Parathyroid adenoma (tissue), 2 donors: ENCODE results near the gene SLC27A4.
A peak's percentile ranks its signal among the peaks of the same experiment; 100 is the strongest.

Experiments used
- H2AFZ ChIP-seq: fragments of 300-600 bp; sonication (generic); one replicate; pipeline ENCODE4 v1.7.0; 2017; ENCODE audit warnings: antibody characterized with exemption, mild to moderate bottlenecking
- H3K27ac ChIP-seq: fragments of 300-600 bp; sonication (generic); one replicate; pipeline ENCODE4 v1.7.0; 2017
- H3K27me3 ChIP-seq: fragments of 300-600 bp; sonication (generic); one replicate; pipeline ENCODE4 v1.7.0; 2017; ENCODE audit warnings: low read length; ENCODE audit not compliant: control insufficient read depth, insufficient read depth
- H3K36me3 ChIP-seq: fragments of 300-600 bp; sonication (generic); one replicate; pipeline ENCODE4 v1.7.0; 2017; ENCODE audit warnings: low read length; ENCODE audit not compliant: control insufficient read depth, insufficient read depth
- H3K4me1 ChIP-seq: fragments of 300-600 bp; sonication (generic); one replicate; pipeline ENCODE4 v1.7.0; 2017; ENCODE audit warnings: control low read depth
- H3K4me2 ChIP-seq: fragments of 300-600 bp; sonication (generic); one replicate; pipeline ENCODE4 v1.7.0; 2017; ENCODE audit warnings: low read length
- H3K4me3 ChIP-seq: fragments of 300-600 bp; sonication (generic); one replicate; pipeline ENCODE4 v1.7.0; 2017; ENCODE audit warnings: low read depth, low read length
- H3K79me2 ChIP-seq: fragments of 300-600 bp; sonication (generic); one replicate; pipeline ENCODE4 v1.7.0; 2017; ENCODE audit warnings: control low read depth
- H3K9ac ChIP-seq: fragments of 300-600 bp; sonication (generic); one replicate; pipeline ENCODE4 v1.7.0; 2017; ENCODE audit warnings: mild to moderate bottlenecking
- H3K9me3 ChIP-seq: fragments of 300-600 bp; sonication (generic); one replicate; pipeline ENCODE4 v1.7.0; 2017; ENCODE audit warnings: low read length; ENCODE audit not compliant: control insufficient read depth
- TF ChIP-seq, protein P1 (sequence below): fragments of 300-600 bp; sonication (generic); IDR thresholded peaks from one replicate; pipeline ENCODE4 v1.7.0; 2017; ENCODE audit warnings: antibody characterized with exemption, mild to moderate bottlenecking
- donor health status: primary hyperparathyroidism.

The SLC27A4 gene

DNA sequence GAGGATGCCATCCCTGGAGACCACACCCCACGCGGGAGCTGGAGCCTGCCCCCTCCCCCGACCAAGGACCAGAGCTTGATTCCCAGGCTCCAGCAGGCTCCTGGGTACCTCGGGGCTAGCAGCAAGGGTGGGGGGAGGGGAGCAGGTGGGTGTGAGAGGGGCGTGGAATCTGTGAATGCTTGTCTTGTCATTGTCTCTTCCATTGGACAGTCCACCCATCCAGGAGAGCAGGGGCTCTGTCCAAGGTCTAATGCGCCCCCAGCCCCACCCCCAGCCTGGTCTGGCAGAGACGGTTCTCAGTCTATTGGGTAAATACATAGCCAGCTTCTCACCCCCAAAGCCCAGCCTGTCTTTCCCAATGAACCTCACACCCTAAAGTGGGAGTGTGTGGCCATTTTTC, 53.6 kb downstream of the SLC27A4 start:
- Histone ChIP-seq H3K9ac (no peak overlapping the region), H2AFZ (no peak overlapping the region), H3K4me2 (no peak overlapping the region), H3K4me1 (no peaks in the 10 kb centered on the region), H3K27me3 (no peaks in the 10 kb centered on the region), H3K9me3 (no peaks in the 10 kb centered on the region), H3K27ac (no peak overlapping the region), H3K79me2 (no peaks in the 10 kb centered on the region), H3K4me3 (no peak overlapping the region), H3K36me3 (no peaks in the 10 kb centered on the region)
- TF ChIP-seq, protein P1, sequence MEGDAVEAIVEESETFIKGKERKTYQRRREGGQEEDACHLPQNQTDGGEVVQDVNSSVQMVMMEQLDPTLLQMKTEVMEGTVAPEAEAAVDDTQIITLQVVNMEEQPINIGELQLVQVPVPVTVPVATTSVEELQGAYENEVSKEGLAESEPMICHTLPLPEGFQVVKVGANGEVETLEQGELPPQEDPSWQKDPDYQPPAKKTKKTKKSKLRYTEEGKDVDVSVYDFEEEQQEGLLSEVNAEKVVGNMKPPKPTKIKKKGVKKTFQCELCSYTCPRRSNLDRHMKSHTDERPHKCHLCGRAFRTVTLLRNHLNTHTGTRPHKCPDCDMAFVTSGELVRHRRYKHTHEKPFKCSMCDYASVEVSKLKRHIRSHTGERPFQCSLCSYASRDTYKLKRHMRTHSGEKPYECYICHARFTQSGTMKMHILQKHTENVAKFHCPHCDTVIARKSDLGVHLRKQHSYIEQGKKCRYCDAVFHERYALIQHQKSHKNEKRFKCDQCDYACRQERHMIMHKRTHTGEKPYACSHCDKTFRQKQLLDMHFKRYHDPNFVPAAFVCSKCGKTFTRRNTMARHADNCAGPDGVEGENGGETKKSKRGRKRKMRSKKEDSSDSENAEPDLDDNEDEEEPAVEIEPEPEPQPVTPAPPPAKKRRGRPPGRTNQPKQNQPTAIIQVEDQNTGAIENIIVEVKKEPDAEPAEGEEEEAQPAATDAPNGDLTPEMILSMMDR = no peak

DNA sequence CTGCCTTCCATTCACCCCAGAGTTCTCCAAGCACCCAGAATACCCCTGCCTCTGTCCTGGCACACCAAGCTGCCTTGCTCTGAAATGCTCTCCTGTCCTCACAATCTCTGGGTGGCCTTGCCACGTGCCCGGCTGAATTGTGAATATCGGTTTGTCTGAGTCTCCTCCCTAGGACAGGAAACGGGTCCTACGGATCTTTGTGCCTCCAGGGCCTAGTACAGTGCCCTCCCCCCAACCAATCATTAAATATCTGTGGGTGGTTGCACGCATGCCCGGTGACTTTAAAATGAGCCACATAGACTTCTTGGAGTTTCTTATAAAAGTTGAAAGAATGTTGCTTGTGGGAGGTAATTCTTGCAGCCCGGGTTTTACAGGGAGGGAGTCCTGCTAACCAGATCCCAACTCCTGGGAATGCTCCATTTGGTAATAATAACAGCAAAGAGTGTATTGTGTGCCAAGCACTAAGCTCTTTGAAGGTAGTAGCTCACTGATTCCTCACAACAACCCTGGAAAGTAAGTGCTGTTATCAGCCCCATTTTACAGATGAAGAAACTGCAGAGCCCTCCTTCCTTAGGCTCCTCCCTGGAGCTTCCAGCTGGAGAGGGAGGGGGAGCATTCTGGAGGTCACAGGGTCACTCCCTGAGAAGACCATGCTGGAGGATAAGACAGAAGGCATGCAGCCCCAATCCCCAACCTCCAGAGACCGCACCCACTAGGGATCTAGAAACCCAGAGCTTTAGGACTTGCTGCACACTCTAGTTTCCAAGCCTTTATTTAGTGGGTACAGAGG, 54.2 kb downstream of the SLC27A4 start:
- TF ChIP-seq, protein P1 = no peak
- Histone ChIP-seq H3K79me2 (no peaks in the 10 kb centered on the region), H3K9me3 (no peaks in the 10 kb centered on the region), H3K36me3 (no peaks in the 10 kb centered on the region), H3K27me3 (no peaks in the 10 kb centered on the region), H3K9ac (no peak overlapping the region), H3K27ac (no peak overlapping the region), H3K4me3 (no peak overlapping the region), H2AFZ (no peak overlapping the region), H3K4me1 (no peaks in the 10 kb centered on the region), H3K4me2 (no peak overlapping the region)

DNA sequence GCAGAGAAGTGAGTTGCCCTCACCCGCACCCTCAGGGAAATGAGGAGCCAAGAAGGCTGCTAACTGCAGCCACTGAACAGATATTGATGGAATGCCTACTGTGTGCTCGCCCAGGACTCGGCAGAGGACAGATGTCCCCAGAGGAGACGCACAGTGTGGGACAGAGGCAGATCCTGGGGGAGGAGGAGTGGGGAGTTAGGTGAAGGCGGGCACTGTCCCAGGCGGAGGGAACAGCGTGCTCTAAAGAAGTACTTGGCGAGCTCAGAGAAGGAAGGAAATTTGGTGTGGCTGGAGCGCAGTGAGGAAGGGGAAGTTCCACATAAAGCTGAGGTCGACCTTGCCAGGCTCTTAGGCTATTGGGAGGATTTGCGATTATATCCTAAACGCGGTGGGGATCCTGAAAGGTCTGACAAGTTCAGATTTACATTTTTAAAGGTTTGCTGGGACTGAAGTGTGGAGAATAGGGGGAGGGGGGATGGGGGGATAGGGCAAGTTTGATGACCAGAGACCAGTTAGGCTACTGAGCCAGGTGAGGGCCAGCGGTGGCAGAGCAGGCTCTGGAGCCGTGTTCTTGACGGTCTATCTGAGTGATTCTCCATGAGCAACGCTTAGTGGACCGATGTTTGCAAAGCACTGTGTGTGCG, 56.8 kb downstream of the SLC27A4 start:
- H2AFZ ChIP-seq = peak overlapping the region; percentile 7
- H3K4me3 ChIP-seq = no peak overlapping the region
- no peaks in the 10 kb centered on the region for H3K27me3 ChIP-seq
- no peaks in the 10 kb centered on the region for H3K4me1 ChIP-seq
- H3K27ac ChIP-seq = no peak overlapping the region
- no peak overlapping the region for H3K9ac ChIP-seq
- no peaks in the 10 kb centered on the region for H3K36me3 ChIP-seq
- H3K4me2 ChIP-seq = peak overlapping the region; percentile 4
- no peaks in the 10 kb centered on the region for H3K9me3 ChIP-seq
- no peaks in the 10 kb centered on the region for H3K79me2 ChIP-seq
- TF ChIP-seq, protein P1 = no peak

DNA sequence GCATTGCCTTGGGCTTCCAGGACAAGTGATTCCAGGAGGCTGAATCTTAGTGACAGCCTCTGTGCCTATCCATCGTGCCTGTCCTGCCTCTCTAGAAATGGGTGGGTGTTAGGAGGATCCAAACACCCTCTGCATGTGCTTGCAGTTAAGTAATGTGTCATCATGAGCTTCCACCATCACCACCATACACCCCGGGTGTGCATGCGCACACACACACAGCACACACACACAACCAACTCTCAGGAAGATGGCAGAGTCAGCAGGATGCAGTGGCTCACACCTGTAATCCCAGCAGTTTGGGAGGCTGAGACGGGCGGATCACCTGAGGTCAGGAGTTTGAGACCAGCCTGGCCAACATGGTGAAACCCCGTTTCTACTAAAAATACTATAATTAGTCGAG, 57.5 kb downstream of the SLC27A4 start:
- H3K27ac ChIP-seq = no peak overlapping the region
- H2AFZ ChIP-seq = no peak overlapping the region
- H3K4me3 ChIP-seq = no peak overlapping the region
- TF ChIP-seq, protein P1 = no peak
- H3K36me3 ChIP-seq = no peaks in the 10 kb centered on the region
- no peaks in the 10 kb centered on the region for H3K79me2 ChIP-seq
- no peak overlapping the region for H3K4me2 ChIP-seq
- H3K27me3 ChIP-seq = no peaks in the 10 kb centered on the region
- no peaks in the 10 kb centered on the region for H3K4me1 ChIP-seq
- no peaks in the 10 kb centered on the region for H3K9me3 ChIP-seq
- H3K9ac ChIP-seq = no peak overlapping the region
